Activated CD8-positive, alpha-beta memory T cell treated with anti-CD3 and anti-CD28 coated beads for 24 hours (primary cell): ENCODE data around the gene FUT2.
"Not testable (repeated sequence)": the region's sequence is repeated elsewhere in the genome, so short reads cannot be mapped to it uniquely, and the experiment has no call there.

ENCODE experiments used
- DNase-seq: peaks from one replicate; pipeline ENCODE4 v3.0.0-alpha.2; 2020

Gene FUT2

DNA sequence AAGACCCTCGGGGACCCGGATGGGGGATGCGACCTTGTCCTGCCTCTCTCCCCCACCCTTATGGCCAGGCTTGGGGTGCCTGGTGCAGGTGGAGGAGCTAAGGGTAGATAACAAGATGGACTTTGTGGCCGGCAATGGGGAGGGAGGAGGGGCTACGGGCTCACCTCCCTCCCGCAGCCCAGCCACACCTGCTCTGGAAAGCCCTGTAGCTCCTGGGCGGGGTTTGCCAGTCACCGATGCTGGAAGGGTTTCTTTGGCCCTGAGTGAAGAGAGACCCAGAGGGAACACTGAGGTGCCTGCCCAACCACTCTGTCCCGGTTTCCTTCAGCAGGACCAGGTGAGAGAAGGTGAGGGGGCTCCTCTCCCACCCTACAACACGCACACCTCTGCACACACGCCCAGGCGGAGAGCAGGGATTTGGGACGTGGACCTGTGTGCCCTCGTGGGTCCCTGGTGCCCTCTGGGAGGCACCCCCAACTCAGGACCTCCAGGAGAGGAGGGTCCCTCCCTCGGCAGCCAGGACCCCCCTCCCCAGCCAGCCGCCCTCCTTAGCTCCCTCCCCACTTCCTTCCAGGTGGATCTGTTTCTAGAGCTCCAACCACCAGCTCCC, at the start of gene FUT2:
TSS of gene FUT2 (plus strand) at position 229 of the 610 bp plus-strand sequence. CDS start 6,986 bp downstream, outside the sequence.
- DNase-seq: no peak

DNA sequence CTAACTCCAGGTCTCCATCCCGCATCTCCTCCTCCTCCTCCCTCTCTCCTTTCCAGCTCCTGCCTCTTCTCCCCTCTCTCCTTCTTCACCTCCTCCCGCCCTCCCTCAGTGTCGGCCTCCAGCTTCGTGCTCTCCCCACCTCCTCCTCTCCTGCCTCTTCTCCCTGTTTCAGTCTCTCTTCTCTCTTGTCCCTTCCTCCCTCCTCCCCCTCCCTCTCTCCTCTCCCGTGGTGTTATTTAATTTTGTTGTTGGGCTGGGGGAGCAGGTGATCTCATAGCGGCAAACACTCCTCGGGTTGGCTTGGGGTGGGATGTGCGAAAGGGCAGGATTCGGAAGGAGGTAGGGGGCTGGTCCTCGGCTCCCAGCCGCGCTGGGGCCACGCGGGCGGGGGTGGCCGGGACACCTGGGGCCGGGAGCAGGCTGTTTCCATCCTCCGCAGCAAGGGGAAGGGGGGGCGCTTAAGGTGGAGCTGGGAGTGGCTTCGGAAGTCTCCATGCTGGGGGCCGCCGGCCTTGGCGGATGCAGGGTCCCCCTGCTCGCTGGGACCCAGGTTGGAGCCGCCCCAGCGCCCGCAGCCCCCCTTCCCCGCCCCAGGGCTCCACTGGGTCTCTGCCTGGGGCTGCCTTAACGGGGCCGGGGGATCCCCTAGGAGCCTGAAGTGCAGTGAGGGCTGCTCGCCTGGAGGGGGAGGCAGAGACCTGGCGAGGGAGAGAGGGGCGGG, 49.6 kb upstream of the FUT2 start, which contains the start of gene CA11:
TSS of gene CA11 (minus strand) at position 187 of the 721 bp plus-strand sequence. CDS start 555 bp downstream, outside the sequence.
- peak; percentile 98 for DNase-seq

DNA sequence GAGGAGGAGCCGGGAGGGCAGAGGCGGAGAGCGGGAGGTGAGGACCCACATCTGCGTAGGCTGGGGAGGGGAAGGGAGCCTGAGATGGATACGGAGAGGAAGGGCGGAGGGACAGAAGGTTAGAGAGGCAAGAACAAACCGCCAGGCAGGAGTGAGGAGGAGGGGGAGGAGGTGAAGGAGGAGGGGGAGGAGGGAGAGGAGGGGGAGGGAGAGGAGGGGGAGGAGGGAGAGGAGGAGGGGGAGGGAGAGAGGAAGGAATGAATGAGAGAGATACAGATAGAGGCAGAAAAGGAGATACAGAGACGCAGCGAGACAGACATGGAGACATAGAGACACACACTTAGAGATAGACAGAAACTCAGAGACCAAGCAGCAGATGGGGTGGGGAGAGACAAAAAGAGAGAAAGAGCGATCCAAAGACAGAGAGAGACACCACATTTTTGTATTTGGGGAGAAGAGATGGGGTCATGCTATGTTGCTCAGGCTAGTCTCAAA, 49.0 kb upstream of the FUT2 start:
- DNase-seq: no peak

DNA sequence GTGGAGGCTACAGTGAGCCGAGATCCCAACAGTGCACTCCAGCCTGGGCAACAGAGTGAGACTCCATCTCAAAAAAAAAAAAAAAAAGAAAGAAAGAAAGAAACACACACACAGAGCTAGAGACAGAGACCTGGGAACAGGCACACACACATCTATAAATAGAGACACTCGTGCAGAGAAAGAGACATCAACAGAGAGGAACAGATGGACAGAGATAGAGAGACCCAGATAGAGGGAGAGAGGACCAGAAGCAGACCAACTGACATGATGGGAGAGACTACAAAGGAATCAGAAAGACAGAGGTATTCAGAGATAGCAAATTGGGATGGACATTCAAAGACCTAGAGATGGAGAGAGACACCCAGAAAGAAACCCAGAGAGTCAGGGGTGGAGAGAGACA, 47.6 kb upstream of the FUT2 start:
- DNase-seq: no peak

DNA sequence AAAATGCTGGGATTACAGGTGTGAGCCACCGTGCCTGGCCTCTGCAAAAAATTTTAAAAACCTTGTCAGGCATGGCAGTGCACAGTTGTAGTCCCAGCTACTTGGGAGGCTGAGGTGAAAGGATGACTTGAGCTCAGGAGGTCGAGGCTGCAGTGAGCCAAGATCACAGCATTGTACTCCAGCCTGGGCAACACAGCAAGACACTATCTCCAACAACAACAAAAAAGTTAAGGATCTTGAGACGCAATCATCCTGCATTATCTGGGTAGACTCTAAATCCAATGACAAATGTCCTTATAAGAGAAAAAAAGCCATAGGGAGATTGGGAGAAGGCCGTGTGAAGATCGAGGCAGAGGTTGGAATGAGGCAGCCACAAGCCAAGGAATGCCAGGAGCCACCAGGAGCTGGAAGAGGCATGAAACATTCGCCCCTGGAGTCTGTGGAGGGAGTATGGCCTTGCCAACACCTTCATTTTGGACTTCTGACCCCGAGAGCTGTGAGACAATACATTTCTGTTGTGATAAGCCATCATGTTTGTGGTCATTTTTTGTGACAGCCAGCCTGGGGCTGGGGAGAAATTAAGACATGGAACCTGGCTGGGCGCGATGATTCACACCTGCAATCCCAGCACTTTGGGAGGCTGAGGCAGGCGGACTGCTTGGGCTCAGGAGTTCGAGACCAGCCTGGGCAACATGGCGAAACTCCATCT, 44.6 kb upstream of the FUT2 start:
- DNase-seq: no peak

DNA sequence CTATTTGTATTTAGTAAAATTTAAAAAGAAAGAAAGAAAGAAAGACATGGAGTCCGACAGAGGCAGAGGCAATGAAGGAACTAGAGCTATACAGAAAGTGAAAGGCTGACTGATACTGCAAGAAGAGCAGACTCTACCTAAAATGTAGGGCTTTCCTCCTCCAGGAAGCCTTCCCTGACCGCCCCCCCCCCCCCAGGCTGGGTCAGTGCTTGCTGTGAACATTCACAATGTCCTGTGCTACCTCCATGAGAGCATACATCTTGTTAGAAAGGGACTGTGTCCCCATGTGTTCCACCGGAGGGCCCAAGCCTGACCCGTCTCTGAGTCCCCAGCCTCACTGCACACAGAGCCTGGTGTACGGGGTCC, 44.1 kb upstream of the FUT2 start:
- DNase-seq: no peak

DNA sequence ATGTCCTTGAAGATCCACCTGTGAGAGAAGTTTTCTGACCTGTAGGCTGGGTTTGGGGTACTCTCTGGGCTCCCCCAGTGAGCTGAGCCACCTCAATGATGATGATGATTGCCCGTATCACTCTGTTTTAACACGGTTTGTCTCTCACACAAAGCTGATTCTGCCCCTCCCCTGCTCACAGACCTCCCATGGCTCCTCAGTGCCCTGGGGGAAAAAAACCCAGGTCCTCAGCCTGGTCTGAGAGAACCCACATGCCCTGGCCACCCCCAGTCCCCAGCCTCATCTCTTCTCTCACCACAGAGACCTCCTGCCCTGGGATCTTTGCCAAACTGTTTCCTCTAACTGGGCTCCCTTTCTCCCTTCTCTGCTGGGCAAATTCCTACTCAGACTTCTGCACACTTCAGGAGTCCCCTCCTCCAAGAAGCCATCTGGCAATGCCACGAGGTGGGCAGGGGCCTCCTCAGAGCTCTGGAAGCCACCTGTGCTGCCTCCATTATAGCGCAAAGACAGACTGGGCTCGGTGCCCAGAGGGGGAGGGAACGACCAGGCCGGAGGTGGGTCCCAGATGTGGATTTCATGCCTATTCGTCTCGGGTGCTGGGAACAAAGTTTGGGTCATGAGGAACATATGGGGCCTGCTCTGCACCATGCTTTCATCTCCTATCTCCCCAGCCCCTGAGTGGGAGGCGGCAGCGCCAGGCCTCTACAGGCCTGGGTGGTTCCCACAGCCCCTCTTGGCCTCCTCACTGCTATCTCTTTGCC, 41.3 kb upstream of the FUT2 start:
- DNase-seq: no peak

DNA sequence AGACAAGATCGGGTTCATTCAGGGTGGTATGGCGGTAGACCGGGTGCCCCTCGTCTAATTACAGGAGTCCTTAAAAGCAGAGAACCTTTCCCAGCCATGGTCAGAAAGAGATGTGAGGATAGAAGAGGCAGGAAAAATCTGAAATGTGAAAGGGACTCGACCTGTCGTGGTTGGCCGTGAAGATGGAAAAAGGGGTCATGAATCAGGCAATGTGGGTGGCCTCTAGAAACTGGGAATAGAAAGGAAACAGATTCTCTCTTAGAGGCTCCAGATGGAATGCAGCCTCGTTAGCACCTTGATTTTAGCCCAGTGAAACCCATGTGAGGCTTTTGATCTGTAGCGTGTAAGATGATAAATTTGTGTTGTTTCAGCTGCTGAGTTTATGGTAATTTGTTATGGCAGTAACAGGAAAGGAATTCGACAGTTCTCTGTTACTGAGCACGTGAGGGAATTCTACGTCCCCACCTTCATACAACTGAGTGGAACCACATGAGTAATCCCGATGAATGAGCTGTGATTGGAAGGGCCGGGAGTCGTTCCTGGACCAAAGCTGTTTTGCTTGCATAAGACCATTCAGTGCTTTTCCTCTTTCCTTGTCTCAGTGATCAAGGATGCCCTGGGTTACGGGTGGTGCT, 38.8 kb upstream of the FUT2 start:
- DNase-seq: no peak

DNA sequence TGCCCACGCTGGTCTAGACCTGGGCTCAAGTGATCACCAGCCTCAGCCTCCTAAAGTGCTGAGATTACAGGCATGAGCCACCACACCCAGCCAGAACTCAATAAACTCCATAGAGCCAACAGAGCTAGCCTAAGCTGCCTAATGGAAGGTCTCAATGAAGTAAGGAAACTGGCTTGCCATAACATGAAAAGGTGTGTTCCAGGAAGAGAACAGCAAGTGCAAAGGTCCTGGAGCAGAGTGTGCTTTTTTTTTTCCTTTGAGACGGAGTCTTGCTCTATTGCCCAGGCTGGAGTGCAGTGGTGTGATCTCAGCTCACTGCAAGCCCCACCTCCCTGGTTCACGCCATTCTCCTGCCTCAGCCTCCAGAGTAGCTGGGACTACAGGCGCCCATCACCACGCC, 37.9 kb upstream of the FUT2 start:
- not testable (repeated sequence) for DNase-seq

DNA sequence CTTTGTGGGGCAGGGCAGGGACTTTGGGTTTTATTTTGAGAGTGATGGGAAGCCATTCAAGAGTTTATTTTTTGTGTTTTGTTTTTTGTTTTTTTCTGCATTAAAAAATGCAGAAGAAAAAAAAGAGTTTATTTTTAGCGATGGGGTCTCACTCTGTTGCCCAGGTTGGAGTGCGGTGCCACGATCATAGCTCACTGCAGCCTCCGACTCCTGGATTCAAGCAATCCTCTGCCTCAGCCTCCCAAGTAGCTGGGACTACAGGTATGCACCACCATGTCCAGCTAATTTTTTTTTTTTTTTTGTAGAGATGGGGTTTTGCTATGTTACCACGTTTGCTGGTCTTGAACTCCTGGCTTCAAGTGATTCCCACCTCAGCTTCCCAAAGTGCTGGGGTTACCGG, 37.3 kb upstream of the FUT2 start:
- no peak for DNase-seq

DNA sequence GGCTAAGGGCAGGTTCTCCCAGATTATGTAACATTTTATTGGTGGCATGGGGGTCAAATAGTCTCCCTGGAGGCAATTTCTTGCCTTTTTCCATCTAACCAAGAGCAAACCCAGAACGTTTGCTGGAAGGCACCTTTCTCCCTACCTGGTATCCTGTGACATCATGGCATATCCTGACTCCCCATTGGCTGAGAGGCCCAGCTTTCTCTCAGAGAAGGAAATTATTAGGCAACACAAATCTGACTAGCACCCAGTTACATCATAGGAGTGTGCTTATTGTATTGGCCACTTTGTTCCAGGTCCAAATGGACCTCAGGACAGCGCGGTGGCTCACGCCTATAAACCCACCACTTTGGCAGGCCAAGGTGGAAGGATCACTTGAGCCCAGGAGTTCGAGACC, 36.0 kb upstream of the FUT2 start:
- DNase-seq: no peak

DNA sequence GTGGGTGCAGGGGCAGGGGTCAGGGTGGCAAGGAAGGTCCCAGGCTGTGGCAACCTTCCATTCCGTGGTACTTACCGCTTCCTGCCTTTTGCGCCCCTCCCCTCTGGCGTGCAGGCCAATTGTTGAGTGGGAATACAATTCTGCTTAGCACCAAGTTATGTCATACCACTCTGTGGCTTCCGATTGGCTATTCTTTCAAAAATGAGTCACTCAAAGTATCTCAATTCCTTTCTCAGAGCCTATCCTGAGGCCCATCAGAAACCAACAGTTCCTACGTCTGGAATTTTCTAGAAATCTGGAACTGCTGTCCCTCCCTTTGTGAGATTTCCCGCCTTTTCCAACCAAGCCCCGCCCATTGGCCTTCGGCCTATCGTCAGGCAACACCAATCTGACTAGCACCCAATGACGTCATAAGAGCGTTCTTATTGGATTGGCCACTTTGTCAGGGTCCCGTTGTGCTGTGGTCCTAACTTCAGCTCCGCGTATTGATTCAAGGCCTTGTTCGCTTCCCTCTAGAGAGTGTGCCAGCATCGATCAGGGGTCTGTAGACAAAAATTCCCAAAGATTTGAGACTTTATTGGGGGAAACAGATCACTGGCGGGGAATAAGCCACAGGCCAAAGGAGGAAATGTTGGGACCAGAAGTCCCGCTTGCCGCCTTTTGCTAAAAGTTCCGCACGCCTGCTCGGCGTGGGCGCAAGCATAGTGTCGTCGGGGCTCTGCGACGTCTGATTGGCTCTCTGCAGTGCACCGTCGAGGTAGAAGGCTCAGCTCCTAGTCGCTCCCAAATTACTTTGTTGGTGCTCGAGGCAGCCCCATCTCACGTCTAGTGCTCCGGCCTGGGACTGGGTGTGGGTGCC, 34.7 kb upstream of the FUT2 start:
- peak; percentile 93 for DNase-seq

DNA sequence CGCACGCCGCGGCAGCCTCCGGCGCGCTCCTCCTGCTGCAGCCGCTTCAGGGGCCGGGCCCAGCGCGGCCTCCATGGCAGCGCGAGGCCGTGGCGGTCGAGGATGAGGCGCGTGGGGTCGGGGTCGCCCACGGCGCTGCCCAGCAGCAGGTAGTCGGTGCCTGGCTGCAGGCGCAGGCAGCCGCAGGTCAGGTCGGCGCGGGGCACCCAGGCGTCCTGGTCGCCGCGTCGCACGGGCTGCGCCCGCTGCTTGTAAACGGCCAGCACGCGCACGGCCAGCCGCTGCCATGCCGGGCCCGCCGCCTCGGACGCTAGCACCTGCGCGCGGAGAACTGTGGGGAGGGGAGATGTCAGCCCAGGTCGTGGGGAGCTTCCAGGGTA, 34.1 kb upstream of the FUT2 start:
- DNase-seq: no peak

DNA sequence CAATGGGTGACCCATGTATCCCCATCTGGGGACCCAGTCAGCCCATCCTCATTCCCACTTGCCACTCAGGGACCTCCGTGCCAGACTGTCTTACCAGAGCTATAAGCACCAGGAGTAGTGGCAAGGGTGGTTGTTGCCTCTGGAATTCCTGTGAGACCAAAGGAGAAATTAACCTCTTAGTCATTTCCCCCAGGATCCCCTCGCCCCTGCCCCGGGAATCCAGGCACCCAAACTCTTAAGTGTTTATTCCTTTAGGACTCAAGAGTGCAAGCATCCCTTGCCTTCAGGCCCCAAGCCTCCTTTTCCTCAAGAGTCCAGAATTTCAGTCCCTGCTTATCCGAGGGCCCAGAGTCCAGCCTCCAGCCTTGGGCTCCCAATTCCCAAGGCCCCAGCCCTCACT, 32.1 kb upstream of the FUT2 start:
- DNase-seq: no peak

DNA sequence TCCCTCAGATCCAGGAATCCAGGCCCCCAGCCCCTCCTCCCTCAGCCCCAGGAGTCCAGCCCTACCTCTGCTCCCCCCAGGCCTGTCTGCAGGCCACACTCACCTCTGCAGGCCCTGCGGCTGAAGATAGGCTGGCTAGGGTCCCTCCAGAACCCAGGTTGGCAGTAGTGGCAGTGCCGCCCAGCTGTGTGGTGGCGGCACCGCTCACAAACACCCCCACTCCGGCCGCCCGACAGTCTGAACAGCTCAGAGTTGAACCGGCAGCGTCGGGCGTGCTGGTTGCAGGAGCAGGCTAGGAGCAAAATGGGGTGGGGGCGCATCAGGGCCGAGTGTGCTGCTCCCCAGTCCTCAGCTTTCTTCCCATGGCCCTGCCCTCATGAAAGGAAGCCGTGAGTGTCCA, 31.3 kb upstream of the FUT2 start:
- DNase-seq: no peak

DNA sequence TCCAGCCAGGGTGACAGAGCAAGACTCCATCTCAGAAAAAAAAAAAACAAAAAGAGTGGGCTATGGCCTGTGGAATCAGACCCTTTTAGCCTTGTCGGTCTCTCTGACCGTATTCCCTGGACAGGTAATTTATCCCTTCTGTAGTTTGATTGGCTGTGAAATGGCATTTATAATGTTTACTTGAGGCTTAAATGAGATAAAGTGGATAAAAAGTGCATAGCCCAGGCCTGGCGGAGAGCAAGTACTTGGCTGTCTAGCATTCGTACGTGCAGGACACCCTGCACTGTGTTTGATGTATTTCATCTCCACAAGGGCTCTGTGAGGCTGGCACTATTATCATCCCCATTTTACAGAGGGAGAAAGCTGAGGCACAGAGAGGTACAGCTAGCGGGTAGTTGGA, 30.0 kb upstream of the FUT2 start:
- DNase-seq: no peak

DNA sequence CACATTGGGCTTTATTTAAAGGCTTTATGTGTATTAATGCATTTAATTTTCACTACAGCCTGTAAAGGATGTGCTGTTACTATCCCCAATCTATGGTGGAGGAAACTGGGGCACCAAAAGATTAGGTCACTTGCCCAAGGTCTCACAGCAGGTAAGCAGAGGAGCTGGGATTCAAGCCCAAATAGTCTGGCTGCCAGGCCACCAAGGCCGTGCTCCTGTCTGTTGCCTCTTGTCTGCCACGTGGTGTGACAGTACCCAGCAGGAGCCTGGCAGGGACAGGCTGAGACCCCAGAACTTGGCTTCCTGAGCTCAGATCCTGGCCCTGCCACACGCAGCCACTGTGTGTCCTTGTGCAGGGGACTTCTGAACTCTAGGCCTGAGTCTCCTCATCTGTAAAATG, 27.4 kb upstream of the FUT2 start:
- DNase-seq: no peak

DNA sequence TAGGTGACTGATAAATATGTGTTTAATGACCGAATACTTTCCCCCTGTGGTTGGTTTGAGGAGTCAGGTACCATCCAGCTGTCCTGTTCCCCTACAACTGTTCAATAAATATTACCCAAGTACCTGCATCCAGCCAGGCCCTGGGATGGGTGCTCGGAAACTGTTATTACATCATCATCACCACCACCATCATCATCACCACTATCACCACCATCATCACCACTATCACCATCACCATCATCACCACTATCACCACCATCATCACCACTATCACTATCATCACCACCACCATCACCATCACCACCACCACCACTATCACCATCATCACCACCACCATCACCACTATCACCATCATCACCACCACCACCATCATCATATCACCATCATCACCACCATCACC, 27.0 kb upstream of the FUT2 start:
- DNase-seq: no peak

DNA sequence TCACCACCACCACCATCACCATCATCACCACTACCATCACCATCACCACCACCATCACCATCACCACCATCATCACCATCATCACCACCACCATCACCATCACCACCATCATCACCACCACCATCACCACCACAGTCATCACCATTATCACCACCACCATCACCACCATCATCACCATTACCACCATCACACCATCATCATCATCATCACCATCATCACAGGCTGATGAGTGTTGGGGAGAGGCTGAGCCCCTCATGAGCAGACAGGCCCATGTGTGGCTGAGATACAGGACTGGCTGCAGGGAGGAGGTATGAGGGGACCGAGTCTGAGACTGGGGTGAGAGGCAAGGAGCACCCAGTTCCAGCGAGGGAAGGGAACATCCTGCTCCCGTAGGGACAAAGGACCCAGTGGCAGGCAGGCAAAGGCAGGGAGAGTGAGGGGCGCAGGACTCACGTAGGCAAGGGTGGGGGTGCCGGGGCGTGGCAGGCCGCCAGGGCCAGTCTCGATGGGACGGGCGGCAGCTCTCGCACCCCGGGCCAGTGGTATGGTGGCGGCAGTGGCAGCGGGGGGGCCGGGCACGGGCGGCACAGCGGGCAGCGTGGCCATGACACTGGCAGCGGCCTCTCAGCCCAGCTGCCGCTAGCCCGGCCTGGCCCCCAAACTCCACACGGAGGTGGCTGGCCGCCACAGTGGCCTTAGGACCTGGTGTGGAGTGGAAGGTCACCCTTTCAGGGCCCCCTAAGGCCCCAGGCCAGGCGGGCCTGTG, 25.7 kb upstream of the FUT2 start:
- DNase-seq: no peak

DNA sequence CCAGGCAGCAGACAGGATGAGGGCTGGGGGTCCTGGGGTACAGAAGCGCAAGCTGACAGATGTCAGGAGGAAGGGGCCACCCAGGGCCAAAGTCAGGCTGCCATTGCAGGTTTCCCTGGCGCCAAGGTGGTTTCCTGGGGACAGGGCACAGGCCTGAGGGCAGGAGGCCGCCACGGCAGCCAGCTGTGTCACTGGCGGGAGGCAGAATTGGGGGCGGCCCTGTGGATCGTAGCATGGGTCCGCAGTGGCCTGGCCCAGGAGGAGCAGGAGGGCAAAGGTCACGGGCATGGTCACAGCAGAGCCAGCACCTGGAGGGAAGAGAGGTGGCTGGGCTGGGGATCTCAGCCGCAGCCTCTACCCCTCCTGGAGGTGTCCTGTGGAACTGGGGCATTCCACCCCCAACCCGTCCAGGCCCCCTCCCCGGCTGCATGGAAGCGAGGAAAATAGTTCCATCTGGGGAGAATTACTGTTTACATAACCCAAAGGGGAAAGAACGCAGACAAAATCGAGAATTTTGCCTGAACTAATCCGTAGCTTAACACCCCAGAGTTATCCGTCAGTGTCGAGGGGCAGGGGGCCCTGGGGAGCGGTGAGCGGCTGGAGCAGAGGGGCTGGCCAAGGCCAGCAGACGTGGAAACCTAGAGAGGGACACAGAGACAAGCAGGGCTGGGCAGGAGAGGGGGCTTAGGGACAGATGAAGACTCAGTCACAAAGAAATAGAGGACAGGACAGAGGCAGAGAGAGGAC, 24.9 kb upstream of the FUT2 start:
- DNase-seq: no peak
